ENCODE results near the gene CRNN.

Gene CRNN

DNA sequence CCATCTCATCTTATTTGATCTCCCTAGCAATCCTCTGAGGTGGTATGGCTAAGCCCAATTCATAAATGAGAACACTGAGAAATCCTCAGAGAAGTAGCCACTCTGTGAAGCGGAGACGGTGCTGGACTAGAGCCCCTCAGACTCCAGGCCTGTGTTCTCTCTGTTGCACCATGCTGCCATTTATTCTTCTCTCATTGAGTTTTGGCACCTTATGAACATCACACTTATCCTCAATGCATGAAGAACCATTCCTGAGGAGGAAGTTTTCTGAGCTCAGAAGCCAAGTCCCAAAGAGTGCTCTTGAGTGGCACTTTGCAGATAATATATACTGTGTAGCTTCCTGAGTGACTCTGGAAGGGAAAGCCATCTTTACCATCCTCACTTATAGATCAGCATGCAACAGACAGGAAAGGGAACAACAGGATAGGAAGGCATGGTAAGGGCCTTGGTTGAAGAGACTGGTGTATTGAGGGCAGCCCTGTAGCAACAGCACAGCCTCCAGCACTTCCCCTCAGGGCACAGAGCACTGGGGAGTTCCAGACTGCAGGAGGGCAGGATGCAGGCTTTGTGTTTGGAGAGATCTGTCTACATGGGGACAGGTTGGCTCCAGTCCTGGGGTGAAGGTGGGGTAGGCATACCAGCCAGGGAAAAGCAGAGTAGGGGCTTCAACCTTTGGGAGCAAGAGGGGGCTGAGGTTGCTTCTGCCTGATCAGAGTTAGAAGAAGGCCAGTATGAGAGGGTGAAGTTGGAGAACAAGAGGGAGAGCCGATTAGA lies 1.6 kb upstream of the CRNN start:
- FAIRE-seq, result no peak

GRCh38 chr1:152412756-152413155 lies 1.3 kb downstream of the CRNN start:
- no peak for FAIRE-seq

DNA sequence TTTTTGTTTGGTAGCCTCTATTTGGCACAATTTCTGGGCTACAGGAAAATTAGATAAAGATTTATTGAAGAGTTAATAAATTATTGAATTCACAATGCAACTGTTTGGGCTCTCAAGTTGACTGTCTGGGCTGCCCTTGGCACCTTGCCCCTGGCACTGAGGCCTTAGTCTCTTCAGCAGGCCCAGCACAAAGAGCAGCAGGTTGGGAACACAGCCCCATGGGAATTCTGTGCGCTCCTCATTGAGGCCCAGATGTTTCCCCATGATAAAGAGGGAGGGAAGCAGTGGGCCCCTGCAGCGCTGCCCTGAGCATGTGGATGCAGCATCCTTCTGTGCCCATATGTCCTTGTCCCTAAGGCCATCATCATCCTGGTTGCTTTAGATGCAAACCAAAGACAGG lies 2.9 kb downstream of the CRNN start:
- no peak for FAIRE-seq

- no peak for FAIRE-seq
Observed at GRCh38 chr1:152410599-152410998, 3.5 kb downstream of the CRNN start.

DNA sequence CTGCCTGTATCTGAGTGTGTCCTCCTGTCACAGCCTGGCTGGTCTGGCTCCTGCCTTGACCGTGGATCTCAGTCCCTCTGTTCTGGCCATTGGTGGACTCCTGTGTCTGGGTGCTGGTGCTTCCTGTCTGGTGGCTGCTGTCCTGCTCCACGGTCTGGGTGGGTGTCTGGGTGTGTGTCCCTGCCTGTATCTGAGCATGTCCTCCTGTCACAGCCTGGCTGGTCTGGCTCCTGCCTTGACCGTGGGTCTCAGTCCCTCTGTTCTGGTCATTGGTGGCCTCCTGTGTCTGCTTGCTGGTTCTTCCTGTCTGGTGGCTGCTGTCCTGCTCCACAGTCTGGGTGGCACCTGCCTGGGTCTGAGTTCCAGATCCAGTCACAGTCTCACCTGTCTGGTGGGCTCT lies 4.0 kb downstream of the CRNN start:
- no peak for FAIRE-seq

DNA sequence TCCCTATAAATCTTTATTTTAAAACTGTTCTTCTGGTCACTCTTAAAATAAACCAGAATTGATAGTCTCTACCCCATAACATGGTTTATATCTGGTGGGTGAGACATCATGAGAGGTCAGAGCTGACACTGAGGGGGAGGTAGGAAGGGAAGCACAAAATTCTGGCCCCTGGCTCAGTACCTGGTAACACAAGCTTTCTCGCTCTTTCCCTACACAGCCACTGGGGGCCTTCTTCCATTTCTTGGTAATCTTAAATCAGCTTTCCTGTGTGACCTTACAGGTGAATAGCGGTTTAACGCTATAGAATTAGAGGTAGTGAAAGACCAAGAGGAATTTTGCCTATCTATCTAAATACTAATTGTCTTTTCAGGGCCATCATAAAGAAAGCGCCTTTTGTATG lies 5.4 kb downstream of the CRNN start:
- FAIRE-seq, result no peak

DNA sequence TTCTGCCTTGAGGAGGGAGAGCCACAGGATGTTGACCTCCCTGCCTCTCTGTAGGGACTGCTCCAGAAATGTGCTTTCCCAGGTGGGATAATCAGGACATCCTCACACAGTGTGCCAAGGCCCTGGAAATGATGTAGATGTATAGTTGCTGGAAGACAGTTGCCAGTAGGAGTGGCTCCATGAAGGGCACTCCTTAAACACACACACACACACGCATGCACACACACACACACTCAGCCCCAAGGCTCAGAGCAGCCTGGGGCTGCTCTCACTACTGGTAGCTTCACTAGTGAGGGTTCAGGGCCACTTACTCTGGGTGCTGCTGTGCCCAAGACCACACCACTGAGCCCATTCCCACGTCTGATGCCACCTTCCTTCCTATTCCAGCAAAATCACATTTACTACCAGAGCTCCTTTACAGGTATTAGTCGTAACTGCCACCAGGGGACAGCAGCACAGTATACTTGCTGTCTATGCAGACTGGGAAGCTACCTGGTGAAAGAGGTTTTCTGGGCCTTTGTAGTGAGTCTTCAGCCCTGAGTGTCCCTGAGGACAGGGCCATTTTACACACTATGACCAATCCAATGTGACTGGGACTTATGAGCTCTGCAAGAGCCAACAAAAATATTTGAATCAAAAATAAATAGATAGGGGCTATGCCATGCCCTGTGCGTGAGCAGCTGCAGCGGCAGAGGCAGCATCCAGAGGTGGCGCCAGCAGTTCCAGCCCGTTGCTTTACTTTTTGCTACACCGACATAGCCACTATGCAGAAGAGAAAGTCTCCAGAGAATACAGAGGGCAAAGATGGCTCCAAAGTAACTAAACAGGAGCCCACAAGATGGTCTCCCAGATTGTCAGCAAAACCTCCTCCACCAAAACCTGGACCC lies 15.0 kb downstream of the CRNN start:
- no peak for FAIRE-seq

DNA sequence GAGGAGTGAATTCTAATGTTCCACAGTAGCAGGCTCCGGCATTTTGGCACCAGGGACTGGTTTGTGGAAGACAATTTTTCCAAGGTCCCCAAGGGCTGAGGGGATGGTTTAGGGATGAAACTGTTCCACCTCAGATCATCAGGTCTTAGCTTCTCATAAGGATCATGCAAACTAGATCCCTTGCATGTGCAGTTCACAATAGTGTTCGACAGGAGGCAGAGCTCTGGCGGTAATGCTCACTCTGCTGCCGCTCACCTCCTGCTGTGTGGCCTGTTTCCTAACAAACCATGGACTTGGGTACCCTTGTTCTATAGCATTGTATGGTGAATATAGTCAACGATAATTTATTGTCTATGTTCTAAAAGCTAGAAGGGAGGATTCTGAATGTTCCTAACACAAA lies 16.6 kb downstream of the CRNN start:
- FAIRE-seq, result peak; percentile 20

DNA sequence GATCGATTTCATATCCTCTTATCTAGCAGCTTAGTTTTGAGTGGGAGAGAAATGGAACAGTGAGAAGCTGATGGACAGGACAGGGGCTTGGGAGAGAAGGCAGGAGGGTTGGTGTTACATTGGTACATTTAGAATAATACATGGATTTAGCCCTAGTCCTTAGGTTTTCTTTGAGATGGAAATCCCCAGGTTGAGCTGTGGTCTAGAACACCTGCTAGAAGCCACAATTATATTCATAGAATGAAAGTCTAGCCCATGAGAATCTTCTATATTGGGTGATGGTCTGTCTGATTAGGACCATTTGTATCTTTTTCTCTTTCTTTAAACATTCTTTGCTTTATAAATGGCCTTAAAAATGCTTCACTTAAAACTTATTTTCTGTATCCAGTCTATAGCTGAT lies 19.9 kb downstream of the CRNN start:
- no peak for FAIRE-seq

DNA sequence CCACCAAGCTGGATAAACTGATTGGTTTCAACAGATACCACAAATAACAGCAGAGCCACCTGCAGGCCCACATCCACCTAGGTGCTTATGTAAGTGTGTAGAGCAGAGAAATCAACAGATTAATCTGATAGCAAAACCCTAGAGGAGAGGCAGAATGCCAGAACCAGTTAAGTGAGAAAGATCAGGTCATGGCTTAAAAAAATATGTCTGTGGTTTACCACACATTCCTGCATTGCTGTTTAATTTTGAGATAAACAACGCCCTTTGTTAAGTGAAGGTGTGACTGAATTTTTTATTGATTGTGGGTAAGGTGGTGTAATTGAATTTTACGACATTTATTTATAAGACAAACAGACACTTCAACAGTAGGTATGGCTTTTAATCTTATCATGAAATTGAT lies 21.2 kb downstream of the CRNN start:
- FAIRE-seq, result no peak

DNA sequence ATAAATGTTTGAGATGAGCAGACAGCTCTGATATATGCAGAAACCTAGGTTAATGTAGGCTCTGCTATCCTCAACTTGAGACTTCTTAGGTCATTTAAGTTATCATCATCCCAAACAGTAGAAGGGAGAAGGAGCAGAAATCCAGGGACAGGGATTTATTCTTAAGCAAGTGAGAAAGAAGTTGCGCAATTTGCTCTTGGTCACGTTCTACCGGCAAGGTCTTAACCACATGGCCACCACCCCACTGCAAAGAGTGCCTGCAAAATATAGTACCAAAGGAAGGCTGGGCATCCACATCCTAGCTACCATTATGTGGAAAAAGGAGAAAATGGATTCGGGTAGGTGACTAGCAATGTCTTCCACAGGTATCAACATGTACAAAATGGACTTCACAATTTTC lies 25.2 kb downstream of the CRNN start:
- no peak for FAIRE-seq

- FAIRE-seq, result no peak
Observed at GRCh38 chr1:152386940-152387339, 27.1 kb downstream of the CRNN start.

GRCh38 chr1:152380932-152381331 lies 33.1 kb downstream of the CRNN start:
- no peak for FAIRE-seq

- FAIRE-seq, result no peak
Observed at GRCh38 chr1:152374451-152374850, 39.6 kb downstream of the CRNN start.

- no peak for FAIRE-seq
Observed at GRCh38 chr1:152372672-152373071, 41.4 kb downstream of the CRNN start.

- no peak for FAIRE-seq
Observed at GRCh38 chr1:152367436-152367835, 46.6 kb downstream of the CRNN start.

GRCh38 chr1:152359906-152360305 lies 54.2 kb downstream of the CRNN start, which contains the start of gene FLG2:
Gene FLG2, minus strand, starts transcription at chr1:152360006. Its CDS starts 1,122 bp downstream, at chr1:152358884.
- no peak for FAIRE-seq

All from TTC549 (cell line).